K562 treated with DMSO at 1 percent for 12 hours (cell line): ENCODE results near the gene CNTD1. TPM values are rescaled to one million over a fixed set of nuclear protein-coding genes. Genes with fewer than 3 reads are reported as not detected.

Experiments used
- total RNA-seq: library from RNA; unstranded; fragments of 300-600 nt; gene quantifications from 2 replicates; pipeline ENCODE4 v1.2.3, GENCODE V29; 2022; ENCODE audit not compliant: insufficient read depth

The CNTD1 gene, protein sequence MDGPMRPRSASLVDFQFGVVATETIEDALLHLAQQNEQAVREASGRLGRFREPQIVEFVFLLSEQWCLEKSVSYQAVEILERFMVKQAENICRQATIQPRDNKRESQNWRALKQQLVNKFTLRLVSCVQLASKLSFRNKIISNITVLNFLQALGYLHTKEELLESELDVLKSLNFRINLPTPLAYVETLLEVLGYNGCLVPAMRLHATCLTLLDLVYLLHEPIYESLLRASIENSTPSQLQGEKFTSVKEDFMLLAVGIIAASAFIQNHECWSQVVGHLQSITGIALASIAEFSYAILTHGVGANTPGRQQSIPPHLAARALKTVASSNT
- total RNA-seq, result 0.37 and 0.66 TPM in 2 replicates

GRCh38 chr17:42798383-42799380 lies at the start of gene CNTD1, which contains the start of gene COA3:
CNTD1 (plus strand) TSS chr17:42798861; CDS start chr17:42799068, 207 bp downstream.
COA3 (minus strand) TSS chr17:42798704; CDS start chr17:42798681, 23 bp downstream.

GRCh38 chr17:42760652-42761581 lies 37.7 kb upstream of the CNTD1 start, which contains the start of gene RAMP2:
RAMP2 (plus strand) TSS chr17:42761227; CDS start chr17:42761262, 35 bp downstream.

DNA sequence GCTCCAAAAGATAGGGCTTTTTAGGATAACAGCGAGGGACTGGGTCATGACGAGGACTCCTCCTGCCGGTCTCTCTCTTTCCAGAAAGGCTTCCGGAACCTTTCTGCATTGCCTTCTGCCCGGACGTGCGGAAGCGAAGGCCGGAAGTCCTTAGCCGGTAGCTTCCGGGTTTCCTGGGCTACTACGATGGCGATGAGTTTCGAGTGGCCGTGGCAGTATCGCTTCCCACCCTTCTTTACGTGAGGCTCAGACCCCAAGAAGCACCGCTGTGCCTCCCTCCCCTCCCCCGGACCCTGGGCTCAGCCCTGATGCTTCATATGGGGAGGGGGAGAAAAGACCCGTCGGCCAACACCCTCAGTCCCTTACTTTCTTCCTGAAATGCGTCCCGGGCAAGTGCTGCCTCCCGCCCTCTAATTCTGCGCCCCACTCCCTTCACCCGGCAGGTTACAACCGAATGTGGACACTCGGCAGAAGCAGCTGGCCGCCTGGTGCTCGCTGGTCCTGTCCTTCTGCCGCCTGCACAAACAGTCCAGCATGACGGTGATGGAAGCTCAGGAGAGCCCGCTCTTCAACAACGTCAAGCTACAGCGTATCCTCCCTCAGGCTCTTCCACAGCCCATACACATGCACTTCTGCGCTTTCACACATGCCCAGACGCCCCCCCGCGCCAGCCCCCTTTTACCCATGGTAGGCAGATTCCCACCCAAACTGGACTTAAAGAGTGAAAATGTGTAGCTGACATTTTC lies 25.2 kb upstream of the CNTD1 start, which contains the start of gene VPS25:
VPS25 (plus strand) TSS at position 160 of the 746 bp plus-strand sequence; CDS start at position 187, 27 bp downstream.

GRCh38 chr17:42779936-42780850 lies 18.5 kb upstream of the CNTD1 start, which contains the start of gene WNK4:
WNK4 (plus strand) TSS chr17:42780610; CDS start chr17:42780699, 89 bp downstream.

DNA sequence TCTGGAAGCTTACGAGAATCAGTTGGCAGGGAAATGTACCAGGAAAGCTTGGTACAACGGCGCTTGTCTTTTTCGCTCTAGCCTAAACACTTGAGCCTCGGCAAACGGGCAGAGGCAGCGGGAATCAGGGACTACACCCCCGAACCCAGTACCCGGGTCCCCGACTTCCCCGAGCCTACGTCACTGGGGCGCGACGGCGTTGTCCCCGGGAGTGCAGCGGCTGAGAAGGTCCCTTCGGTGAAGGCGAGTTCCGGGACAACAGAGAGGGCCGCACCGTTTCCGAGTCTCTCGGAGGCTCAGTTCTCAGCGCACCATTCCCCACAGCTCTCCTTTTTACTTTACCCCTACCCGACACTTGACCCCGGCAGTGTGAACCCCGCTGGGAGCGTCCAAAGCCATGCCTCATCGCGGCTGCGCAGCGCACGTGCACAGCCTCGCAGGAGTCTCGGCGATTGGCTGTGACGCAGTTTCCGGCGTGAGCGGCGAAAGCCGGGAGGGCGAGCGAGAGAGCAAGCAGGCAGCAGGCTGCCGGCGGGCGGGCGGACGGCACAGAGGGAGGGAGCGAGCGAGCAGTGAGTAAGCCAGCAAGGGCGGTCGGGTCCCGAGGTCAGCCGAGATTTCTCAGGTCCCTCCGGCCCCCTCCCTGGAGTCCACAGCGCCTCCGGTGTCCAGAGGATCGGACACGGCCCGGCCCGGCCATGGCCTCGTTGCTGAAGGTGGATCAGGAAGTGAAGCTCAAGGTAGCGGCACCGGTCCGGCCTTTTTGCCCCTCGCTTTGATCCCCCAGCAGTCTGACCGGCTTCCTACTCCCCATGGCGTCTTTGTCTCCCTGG lies 34.5 kb downstream of the CNTD1 start, which contains the start of gene PSME3:
PSME3 (plus strand) TSS at position 464 of the 833 bp plus-strand sequence; CDS start at position 699, 235 bp downstream.

DNA sequence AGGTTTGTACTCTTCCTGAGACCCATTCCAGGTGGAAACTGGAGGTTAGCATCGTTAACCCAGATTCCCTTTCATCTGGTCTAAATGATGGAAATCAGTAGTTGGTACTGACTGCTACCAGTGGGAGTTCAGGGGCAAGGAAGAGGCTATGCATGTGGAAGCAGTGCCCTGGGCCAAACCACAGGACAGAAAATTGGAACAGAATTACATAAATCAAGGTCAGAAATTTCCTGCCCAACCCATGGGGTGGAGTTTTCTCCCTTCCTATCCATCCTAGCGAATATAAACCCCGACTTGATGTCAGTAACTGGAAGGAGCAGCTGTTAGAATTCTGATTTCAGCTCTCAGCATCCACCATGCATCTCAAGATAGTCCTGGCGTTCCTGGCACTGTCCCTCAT lies 45.6 kb downstream of the CNTD1 start, which contains the start of gene AOC2:
AOC2 (plus strand) TSS at position 310 of the 400 bp plus-strand sequence; CDS start at position 357, 47 bp downstream.

GRCh38 chr17:42850954-42851353 lies 52.3 kb downstream of the CNTD1 start, which contains the start of gene AOC3:
AOC3 (plus strand) TSS chr17:42851199; CDS start chr17:42851344, 145 bp downstream.

Other genes with a start within 250 kb of the CNTD1 start
- gene HSD17B1, start 245.9 kb upstream of the CNTD1 start, total RNA-seq, result 5.9 and 6.6 TPM in 2 replicates
- 88.6 and 138 TPM in 2 replicates for gene COASY, start 236.7 kb upstream of the CNTD1 start, total RNA-seq
- 27.7 and 48.9 TPM in 2 replicates for gene MLX, start 231.8 kb upstream of the CNTD1 start, total RNA-seq
- gene PSMC3IP, start 221.1 kb upstream of the CNTD1 start, total RNA-seq, result 38.2 and 56.8 TPM in 2 replicates
- gene RETREG3, start 189.5 kb upstream of the CNTD1 start, total RNA-seq, result 14.6 and 33.4 TPM in 2 replicates
- gene TUBG1, start 189.2 kb upstream of the CNTD1 start, total RNA-seq, result 113 and 147 TPM in 2 replicates
- not detected in 2 replicates for gene TUBG2, start 139.6 kb upstream of the CNTD1 start, total RNA-seq
- gene PLEKHH3, start 121.9 kb upstream of the CNTD1 start, total RNA-seq, result 43.8 and 49.4 TPM in 2 replicates
- gene CCR10, start 117.0 kb upstream of the CNTD1 start, total RNA-seq, result 9.2 and 13.7 TPM in 2 replicates
- gene CNTNAP1, start 116.3 kb upstream of the CNTD1 start, total RNA-seq, result 0.24 and 2.2 TPM in 2 replicates
- 9.5 and 29.4 TPM in 2 replicates for gene EZH1, start 53.8 kb upstream of the CNTD1 start, total RNA-seq
- not detected in 2 replicates for gene RAMP2, start 37.6 kb upstream of the CNTD1 start, total RNA-seq
- 138 and 158 TPM in 2 replicates for gene VPS25, start 25.4 kb upstream of the CNTD1 start, total RNA-seq
- 2.8 and 9.5 TPM in 2 replicates for gene WNK4, start 18.3 kb upstream of the CNTD1 start, total RNA-seq
- gene COA3, start 157 bp upstream of the CNTD1 start, total RNA-seq, result 65.3 and 74.5 TPM in 2 replicates
- 26.2 and 52.7 TPM in 2 replicates for gene BECN1, start 25.4 kb downstream of the CNTD1 start, total RNA-seq
- 61.1 and 143 TPM in 2 replicates for gene PSME3, start 34.5 kb downstream of the CNTD1 start, total RNA-seq
- gene AOC2, start 45.7 kb downstream of the CNTD1 start, total RNA-seq, result 1.1 and 4.3 TPM in 2 replicates
- gene AOC3, start 52.3 kb downstream of the CNTD1 start, total RNA-seq, result 1.1 and 3.4 TPM in 2 replicates
- gene G6PC1, start 101.9 kb downstream of the CNTD1 start, total RNA-seq, result not detected in 2 replicates
- gene AARSD1, start 165.6 kb downstream of the CNTD1 start, total RNA-seq, result 23.1 and 31.4 TPM in 2 replicates
- gene PTGES3L, start 181.2 kb downstream of the CNTD1 start, total RNA-seq, result 1.7 and 2.2 TPM in 2 replicates
- 9.1 and 17.5 TPM in 2 replicates for gene RUNDC1, start 181.7 kb downstream of the CNTD1 start, total RNA-seq
- gene RPL27, start 199.6 kb downstream of the CNTD1 start, total RNA-seq, result 4,551 and 6,279 TPM in 2 replicates
- 41.3 and 45.4 TPM in 2 replicates for gene IFI35, start 207.9 kb downstream of the CNTD1 start, total RNA-seq
- 299 and 397 TPM in 2 replicates for gene VAT1, start 223.5 kb downstream of the CNTD1 start, total RNA-seq
- 2.0 and 2.7 TPM in 2 replicates for gene RND2, start 226.4 kb downstream of the CNTD1 start, total RNA-seq